CD4-positive, alpha-beta T cell treated with Interleukin-17A for 4 hours (primary cell): Measurements from ENCODE around the gene CABLES1.
"Not testable (repeated sequence)": the region's sequence is repeated elsewhere in the genome, so short reads cannot be mapped to it uniquely, and the experiment has no call there.

Source experiments
- DNase-seq: peaks from one replicate; pipeline ENCODE4 v3.0.0-alpha.2; 2020; ENCODE audit warnings: mixed read lengths

The CABLES1 gene

GRCh38 chr18:23143016-23143814, 7.9 kb downstream of the CABLES1 start:
- DNase-seq: no peak

GRCh38 chr18:23143815-23144261, 8.6 kb downstream of the CABLES1 start:
- no peak for DNase-seq

GRCh38 chr18:23144640-23145039, 9.4 kb downstream of the CABLES1 start:
- no peak for DNase-seq

GRCh38 chr18:23145621-23146020, 10.3 kb downstream of the CABLES1 start:
- DNase-seq: no peak

GRCh38 chr18:23146861-23147469, 11.7 kb downstream of the CABLES1 start:
- DNase-seq: no peak

- DNase-seq: no peak
Measured at GRCh38 chr18:23148382-23148781, 13.1 kb downstream of the CABLES1 start.

- DNase-seq: no peak
Measured at GRCh38 chr18:23149570-23149969, 14.3 kb downstream of the CABLES1 start.

GRCh38 chr18:23151414-23152099, 16.3 kb downstream of the CABLES1 start:
- DNase-seq: no peak

GRCh38 chr18:23154030-23154429, 18.7 kb downstream of the CABLES1 start:
- no peak for DNase-seq

- no peak for DNase-seq
Measured at GRCh38 chr18:23154823-23155500, 19.7 kb downstream of the CABLES1 start.

GRCh38 chr18:23155537-23155936, 20.3 kb downstream of the CABLES1 start:
- no peak for DNase-seq

- no peak for DNase-seq
Measured at GRCh38 chr18:23156134-23156533, 20.8 kb downstream of the CABLES1 start.

GRCh38 chr18:23158058-23158457, 22.8 kb downstream of the CABLES1 start:
- DNase-seq: no peak

- DNase-seq: not testable (repeated sequence)
Measured at GRCh38 chr18:23158884-23159283, 23.6 kb downstream of the CABLES1 start.

- DNase-seq: no peak
Measured at GRCh38 chr18:23159344-23159743, 24.1 kb downstream of the CABLES1 start.

- DNase-seq: no peak
Measured at GRCh38 chr18:23162473-23162872, 27.2 kb downstream of the CABLES1 start.

GRCh38 chr18:23163786-23164533, 28.7 kb downstream of the CABLES1 start:
- no peak for DNase-seq

GRCh38 chr18:23165271-23166068, 30.2 kb downstream of the CABLES1 start:
- no peak for DNase-seq

- no peak for DNase-seq
Measured at GRCh38 chr18:23166891-23167541, 31.7 kb downstream of the CABLES1 start.

- DNase-seq: no peak
Measured at GRCh38 chr18:23169673-23170044, 34.4 kb downstream of the CABLES1 start.

- DNase-seq: no peak
Measured at GRCh38 chr18:23170137-23170536, 34.9 kb downstream of the CABLES1 start.
